HepG2 (cell line): ENCODE measurements around the gene GINS2. TPM values are rescaled to one million over a fixed set of nuclear protein-coding genes. Genes with fewer than 3 reads are reported as not detected.

Source experiments
- GRHL1 ChIP-seq: sonication (generic); formaldehyde crosslinking; conservative IDR thresholded peaks from 2 replicates; pipeline ENCODE4 v1.8.0; 2022; ENCODE audit warnings: missing genetic modification reagents
- IRF1 ChIP-seq: sonication (generic); formaldehyde crosslinking; IDR thresholded peaks from 2 replicates; pipeline ENCODE4 v1.4.0; 2020; ENCODE audit warnings: low read depth, mild to moderate bottlenecking, missing genetic modification reagents
- KMT2A ChIP-seq: sonication (generic); formaldehyde crosslinking; IDR thresholded peaks from 2 replicates; pipeline ENCODE4 v1.4.0; 2020; ENCODE audit warnings: missing genetic modification reagents
- NR2F1 ChIP-seq, 2 experiments: fragments of 450-650 bp in 1 of 2; formaldehyde crosslinking in 1 of 2; IDR thresholded peaks; 2 replicates each; pipeline versions ENCODE4 v1.5.0 to v1.6.1; 2016 to 2020; ENCODE audit warnings: mild to moderate bottlenecking in 1 of 2, missing compliant biosample characterization in 1 of 2, missing genetic modification reagents in 1 of 2, moderate library complexity in 1 of 2
- PHF20 ChIP-seq: sonication (generic); formaldehyde crosslinking; IDR thresholded peaks from 2 replicates; pipeline ENCODE4 v1.5.0; 2020; ENCODE audit warnings: mild to moderate bottlenecking, missing genetic modification reagents
- PITX1 ChIP-seq: sonication (generic); formaldehyde crosslinking; IDR thresholded peaks from 2 replicates; pipeline ENCODE4 v1.5.1; 2020; ENCODE audit warnings: mild to moderate bottlenecking, missing genetic modification reagents
- RXRB ChIP-seq: IDR thresholded peaks from 2 replicates; pipeline ENCODE4 v1.6.1; 2016; ENCODE audit warnings: borderline replicate concordance, missing genetic modification reagents, missing compliant biosample characterization
- SKIL ChIP-seq: sonication (generic); formaldehyde crosslinking; IDR thresholded peaks from 2 replicates; pipeline ENCODE4 v1.8.0; 2022; ENCODE audit warnings: missing genetic modification reagents, mild to moderate bottlenecking, moderate library complexity, borderline replicate concordance
- TCF12 ChIP-seq, 2 experiments: fragments of 450-650 bp in 1 of 2; sonication (generic) in 1 of 2; formaldehyde crosslinking in 1 of 2; IDR thresholded peaks; 2 replicates each; pipeline versions ENCODE4 v1.6.1 to v1.8.0; 2017 to 2022; ENCODE audit warnings: antibody characterized with exemption in 1 of 2, mild to moderate bottlenecking in 1 of 2, missing genetic modification reagents in 1 of 2, moderate library complexity in 1 of 2
- YEATS4 ChIP-seq: sonication (generic); formaldehyde crosslinking; IDR thresholded peaks from 2 replicates; pipeline ENCODE4 v1.4.0; 2020; ENCODE audit warnings: missing genetic modification reagents, borderline replicate concordance
- ZFP36L1 ChIP-seq: sonication (generic); formaldehyde crosslinking; IDR thresholded peaks from 2 replicates; pipeline ENCODE4 v1.8.0; 2022; ENCODE audit warnings: mild to moderate bottlenecking, missing genetic modification reagents, moderate library complexity
- ZNF18 ChIP-seq: sonication (generic); formaldehyde crosslinking; IDR thresholded peaks from 2 replicates; pipeline ENCODE4 v1.8.0; 2022; ENCODE audit warnings: mild to moderate bottlenecking, missing genetic modification reagents; ENCODE audit not compliant: insufficient replicate concordance
- ZNF280D ChIP-seq: sonication (generic); formaldehyde crosslinking; IDR thresholded peaks from 2 replicates; pipeline ENCODE4 v1.5.1; 2020; ENCODE audit warnings: mild to moderate bottlenecking, missing genetic modification reagents
- ZNF337 ChIP-seq: sonication (generic); formaldehyde crosslinking; IDR thresholded peaks from 2 replicates; pipeline ENCODE4 v1.5.1; 2020; ENCODE audit warnings: missing genetic modification reagents, low read depth, mild to moderate bottlenecking, borderline replicate concordance
- ZNF564 ChIP-seq: sonication (generic); formaldehyde crosslinking; IDR thresholded peaks from 2 replicates; pipeline ENCODE4 v1.8.1; 2023; ENCODE audit warnings: mild to moderate bottlenecking, missing genetic modification reagents
- ZNF713 ChIP-seq: sonication (generic); formaldehyde crosslinking; IDR thresholded peaks from 2 replicates; pipeline ENCODE4 v1.4.0; 2020; ENCODE audit warnings: mild to moderate bottlenecking, missing genetic modification reagents
- ZNF772 ChIP-seq: sonication (generic); formaldehyde crosslinking; IDR thresholded peaks from 2 replicates; pipeline ENCODE4 v1.5.0; 2020; ENCODE audit warnings: mild to moderate bottlenecking, missing genetic modification reagents
- polyA plus RNA-seq, 8 experiments: library from polyadenylated mRNA; depleted of rRNA in 3 of 8; stranded (reverse) in 7 of 8; unstranded in 1 of 8; fragments of >200 nt; fragmentation: Illumina TruSeq in 4 of 8; extraction: Trizol in 4 of 8; gene quantifications; 2 replicates each; pipeline versions ENCODE4 v1.2.1 to v1.2.3, GENCODE V29; 2011 to 2016; ENCODE audit warnings: low read depth in 4 of 8, missing spikeins in 1 of 8, mixed read lengths in 1 of 8; ENCODE audit not compliant: insufficient read depth in 1 of 8
- total RNA-seq, 5 experiments: library from RNA; depleted of rRNA; stranded (reverse); fragments of >200 nt; fragmentation: Illumina TruSeq; extraction: Trizol; gene quantifications; 2 replicates each; pipeline ENCODE4 v1.2.3, GENCODE V29; 2016; ENCODE audit warnings: low read depth in 1 of 5

The GINS2 gene
- total and polyA plus RNA-seq, 2 of the 13 experiments (the other 11 are each of a cell fraction or from before 2014, with no cell fraction given): 10.6 to 48.3 TPM

GRCh38 chr16:85733155-85733838 lies 44.5 kb upstream of the GINS2 start (continued):
- no peak for TF ChIP-seq IRF1 (CRISPR knock-in tag)
- TF ChIP-seq ZNF280D (CRISPR knock-in tag): no peak
- 0 out of 2 replicates have a peak, but pooled peaks have one; percentile 38 for TF ChIP-seq PITX1 (CRISPR knock-in tag)
- no peak for TF ChIP-seq ZNF564 (CRISPR knock-in tag)
- no peak for TF ChIP-seq GRHL1 (CRISPR knock-in tag)
- no peak for TF ChIP-seq ZNF772 (CRISPR knock-in tag)
- peak; percentile 30 for TF ChIP-seq ZNF18 (CRISPR knock-in tag)
- TF ChIP-seq SKIL (CRISPR knock-in tag): 0 out of 2 replicates have a peak, but pooled peaks have one; percentile 14
- 0 out of 2 replicates have a peak, but pooled peaks have one; percentile 19 for TF ChIP-seq PHF20
- TF ChIP-seq ZNF713: no peak
- TF ChIP-seq ZNF337 (CRISPR knock-in tag): no peak
- TF ChIP-seq YEATS4 (CRISPR knock-in tag): no peak; the same call in 1 of the 2 replicates
- TF ChIP-seq NR2F1 (CRISPR knock-in tag; IDR thresholded peaks at IDR 0.05): no peak
- peak; percentile 53; the same call in 1 of the 2 replicates for TF ChIP-seq KMT2A (CRISPR knock-in tag)
- TF ChIP-seq RXRB (CRISPR knock-in tag): peak; percentile 22; the same call in 1 of the 2 replicates
- TF ChIP-seq ZFP36L1: no peak
- TF ChIP-seq TCF12 (IDR thresholded peaks at IDR 0.05): no peak
- TF ChIP-seq TCF12 (CRISPR knock-in tag; IDR thresholded peaks at IDR 0.05): no peak
